GM12892 (cell line): ENCODE data around the gene KREMEN2.

Experiments
- DNase-seq: peaks from one replicate; pipeline ENCODE4 v3.0.0; 2011; ENCODE audit not compliant: insufficient read length
- FAIRE-seq: peaks from 2 replicates; lab custom pipeline; 2011; peaks lifted over from hg19 to GRCh38; lab: Jason Lieb, UNC
- POLR2A ChIP-seq: IDR thresholded peaks from 2 replicates; pipeline ENCODE4 v1.6.1; 2011; ENCODE audit warnings: low read depth, low read length, control low read depth
- POLR2AphosphoS5 ChIP-seq: IDR thresholded peaks from 2 replicates; pipeline ENCODE4 v1.6.1; 2011; ENCODE audit warnings: low read depth, low read length, control low read depth
- TAF1 ChIP-seq: IDR thresholded peaks from 2 replicates; pipeline ENCODE4 v1.6.1; 2011; ENCODE audit warnings: low read depth, mild to moderate bottlenecking, control low read depth, low read length, borderline replicate concordance

KREMEN2 gene

DNA sequence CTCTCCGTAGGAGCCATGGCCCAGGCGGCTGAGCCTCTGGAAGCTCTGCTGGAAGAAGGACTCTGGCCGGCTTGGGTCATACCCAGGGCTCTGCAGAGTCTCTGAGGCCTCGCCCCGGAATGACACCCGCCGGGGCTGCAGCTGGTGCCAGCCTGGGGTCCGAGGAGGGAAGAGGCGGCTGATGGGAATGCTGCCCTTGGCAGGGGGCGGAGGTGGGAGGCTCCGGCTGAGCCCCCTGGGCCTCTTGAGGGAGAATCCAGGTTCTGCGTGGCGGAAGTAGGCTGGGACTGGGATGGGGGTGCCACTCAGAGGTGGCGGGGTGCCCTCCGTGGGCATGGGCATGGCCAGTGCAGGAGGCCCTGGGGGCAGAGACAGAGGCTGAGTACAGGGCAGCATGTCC is 12.6 kb downstream of the KREMEN2 start:
- FAIRE-seq, result no peak
- no peak for TF ChIP-seq TAF1
- TF ChIP-seq POLR2AphosphoS5, result no peak
- no peak for TF ChIP-seq POLR2A
- no peak for DNase-seq

- TF ChIP-seq POLR2A (no peak), POLR2AphosphoS5 (no peak), TAF1 (no peak)
- FAIRE-seq (no peak), DNase-seq (no peak)
These were observed 13.4 kb downstream of the KREMEN2 start for GRCh38 chr16:2977440-2977839.

DNA sequence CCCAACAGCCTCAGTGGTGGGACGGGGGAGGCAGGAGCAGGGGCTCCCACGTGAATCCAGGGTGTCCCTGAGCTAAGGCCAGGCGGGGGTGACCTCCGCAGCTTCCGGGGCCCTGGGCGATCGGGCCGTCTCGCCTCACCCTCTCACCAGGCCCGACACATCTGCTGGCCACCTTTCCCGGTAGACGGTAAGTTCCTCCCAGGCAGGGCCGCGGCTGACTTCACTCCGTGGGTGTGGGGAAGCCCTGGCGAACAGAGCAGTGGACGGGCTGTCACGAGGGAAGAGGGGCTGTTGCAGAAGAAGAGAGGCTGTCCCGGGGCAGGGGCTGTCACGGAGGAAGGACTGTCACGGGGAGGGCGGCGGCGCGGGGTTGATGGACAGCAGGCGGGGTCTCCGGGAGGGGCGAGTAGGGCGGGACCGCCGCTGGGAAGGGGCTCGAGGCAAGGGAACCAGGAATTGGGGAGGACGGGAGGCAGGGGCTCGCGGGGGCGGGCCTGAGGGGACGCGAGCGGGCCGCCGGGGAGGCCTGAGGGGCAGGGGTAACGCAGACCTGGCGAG is 15.7 kb downstream of the KREMEN2 start:
- FAIRE-seq (peak; percentile 81), DNase-seq (no peak)

DNA sequence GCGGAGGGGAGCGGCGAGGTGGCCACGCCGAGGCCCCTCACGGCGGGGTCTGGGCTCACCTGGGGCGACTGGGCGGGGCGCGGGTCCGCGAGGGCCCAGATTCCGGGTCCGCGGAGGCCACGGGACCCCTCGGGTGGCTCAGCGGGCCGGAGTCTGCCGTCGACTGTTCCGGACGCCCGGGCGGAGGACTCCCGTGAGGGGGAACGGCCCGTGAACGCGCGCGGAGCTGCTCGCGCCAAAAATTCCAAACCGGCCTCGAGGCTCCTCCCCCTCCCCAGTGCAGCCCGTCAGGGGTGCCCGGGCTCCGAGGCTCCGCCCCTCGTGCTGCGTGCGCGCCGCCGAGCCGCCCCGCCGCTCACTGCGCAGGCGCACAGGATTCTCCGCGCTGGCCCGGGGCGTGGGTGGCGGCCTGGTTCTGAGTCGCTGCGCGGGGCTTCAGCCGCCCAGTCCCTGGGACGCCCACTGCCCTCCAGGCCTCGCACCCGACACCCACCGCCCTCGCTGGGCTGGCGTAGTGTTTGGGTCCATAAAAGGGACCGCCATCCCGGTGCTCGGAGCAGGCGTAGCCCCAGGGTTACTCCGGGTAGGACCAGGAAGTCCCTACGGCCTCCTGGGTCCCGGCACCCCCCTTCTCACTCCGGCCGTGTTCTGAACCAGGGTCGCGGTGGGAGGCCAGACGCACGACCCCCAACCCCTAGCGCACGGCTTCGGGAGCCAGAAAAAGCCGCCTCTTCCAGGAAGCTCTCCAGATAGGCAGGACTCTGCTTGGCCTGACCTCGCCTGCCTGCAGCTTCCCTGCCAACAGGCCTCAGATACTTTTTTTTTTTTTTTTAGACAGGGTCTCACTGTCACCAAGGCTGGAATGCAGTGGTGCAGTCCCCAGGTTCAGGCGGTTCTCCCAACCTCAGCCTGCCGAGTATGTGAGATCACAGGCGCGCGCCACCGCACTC is 16.4 kb downstream of the KREMEN2 start, which contains the start of gene PKMYT1:
PKMYT1 (minus strand) TSS at position 220 of the 950 bp plus-strand sequence. CDS start 789 bp downstream, outside the sequence.
- FAIRE-seq, result peak; percentile 96

More for the DNA sequence above, 15.7 kb downstream of the KREMEN2 start:
- no peak for TF ChIP-seq POLR2AphosphoS5
- TF ChIP-seq TAF1, result no peak
- TF ChIP-seq POLR2A, result no peak

DNA sequence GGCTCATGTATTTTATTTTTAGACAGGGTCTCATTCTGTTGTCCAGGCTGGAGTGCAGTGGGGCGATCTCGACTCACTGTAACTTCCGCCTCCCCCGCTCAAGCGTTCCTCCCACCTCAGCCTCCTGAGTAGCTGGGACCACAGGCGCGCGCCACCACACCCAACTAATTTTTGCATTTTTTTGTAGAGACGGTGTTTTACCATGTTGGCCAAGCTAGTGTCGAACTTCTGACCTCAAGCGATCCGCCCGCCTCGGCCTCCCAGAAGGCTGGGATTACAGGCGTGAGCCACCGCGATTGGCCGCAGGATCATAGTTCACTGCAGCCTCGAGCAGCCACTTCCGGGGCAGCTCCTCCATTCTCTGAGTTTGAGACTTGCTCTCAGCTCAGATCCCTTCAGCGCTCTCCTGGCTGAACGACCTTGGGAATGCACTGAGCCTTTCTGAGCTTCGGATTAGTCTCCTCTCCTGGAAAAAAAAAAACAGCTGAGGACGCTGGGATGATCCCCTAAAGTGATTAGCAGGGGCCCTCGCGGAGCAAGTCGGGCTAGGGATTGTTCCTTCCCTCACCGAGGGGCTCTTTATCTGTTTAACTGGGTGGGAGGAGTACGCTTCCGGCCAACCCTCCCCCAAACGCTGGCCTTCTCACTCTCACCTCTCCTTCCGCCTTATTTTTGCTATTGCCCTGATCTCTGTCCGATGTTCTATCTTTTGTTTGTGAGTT is 17.3 kb downstream of the KREMEN2 start:
- TF ChIP-seq TAF1, result no peak
- FAIRE-seq, result no peak
- no peak for DNase-seq

More for the DNA sequence above, 16.4 kb downstream of the KREMEN2 start, which contains the start of gene PKMYT1:
- peak; percentile 89; the same call in 1 of the 2 replicates for TF ChIP-seq POLR2A
- peak; percentile 72 for TF ChIP-seq POLR2AphosphoS5
- TF ChIP-seq TAF1, result peak; percentile 47; the same call in 1 of the 2 replicates
- DNase-seq, result peak; percentile 100

GRCh38 chr16:2981899-2982250 is 17.8 kb downstream of the KREMEN2 start:
- no peak for TF ChIP-seq POLR2AphosphoS5
- no peak for TF ChIP-seq TAF1
- no peak for TF ChIP-seq POLR2A
- no peak for FAIRE-seq

GRCh38 chr16:2982402-2982801 is 18.3 kb downstream of the KREMEN2 start:
- no peak for TF ChIP-seq TAF1
- TF ChIP-seq POLR2AphosphoS5, result no peak
- TF ChIP-seq POLR2A, result no peak
- no peak for DNase-seq
- no peak for FAIRE-seq

More at GRCh38 chr16:2981899-2982250, 17.8 kb downstream of the KREMEN2 start:
- no peak for DNase-seq

DNA sequence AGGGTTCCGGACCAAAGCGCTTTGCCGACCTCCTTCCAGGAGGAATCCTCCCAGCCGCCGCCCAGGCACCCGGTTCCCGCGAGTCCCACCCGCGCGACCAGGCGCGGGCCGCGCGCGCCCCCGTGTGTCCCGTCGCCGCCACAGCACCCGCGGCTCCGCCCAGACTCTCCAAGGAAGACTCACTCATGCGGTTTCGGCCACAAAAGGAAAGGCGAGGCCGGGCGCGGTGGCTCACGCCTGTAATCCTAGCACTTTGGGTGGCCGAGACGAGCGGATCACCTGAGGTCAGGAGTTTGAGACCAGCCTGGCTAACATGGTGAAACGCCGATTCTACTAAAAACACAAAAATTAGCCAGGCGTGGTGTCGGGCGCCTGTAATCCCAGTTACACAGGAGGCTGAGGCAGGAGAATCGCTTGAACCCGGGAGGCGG is 19.6 kb downstream of the KREMEN2 start:
- DNase-seq (peak; percentile 89), FAIRE-seq (peak; percentile 69)
- no peak for TF ChIP-seq TAF1
- no peak for TF ChIP-seq POLR2A
- TF ChIP-seq POLR2AphosphoS5, result no peak

- no peak for DNase-seq
- no peak for FAIRE-seq
- TF ChIP-seq POLR2A, result no peak
- no peak for TF ChIP-seq POLR2AphosphoS5
- TF ChIP-seq TAF1, result no peak
These were observed 21.4 kb downstream of the KREMEN2 start for GRCh38 chr16:2985462-2985861.

- no peak for TF ChIP-seq POLR2A
- TF ChIP-seq TAF1, result no peak
- no peak for TF ChIP-seq POLR2AphosphoS5
These were observed 21.8 kb downstream of the KREMEN2 start for GRCh38 chr16:2985893-2986355.

GRCh38 chr16:2986623-2987188 is 22.6 kb downstream of the KREMEN2 start:
- no peak for FAIRE-seq
- no peak for TF ChIP-seq TAF1
- TF ChIP-seq POLR2AphosphoS5, result no peak
- no peak for TF ChIP-seq POLR2A
- no peak for DNase-seq

More at GRCh38 chr16:2985893-2986355, 21.8 kb downstream of the KREMEN2 start:
- DNase-seq (no peak), FAIRE-seq (no peak)

GRCh38 chr16:2987286-2987685 is 23.2 kb downstream of the KREMEN2 start:
- no peak for FAIRE-seq
- no peak for DNase-seq
- TF ChIP-seq POLR2AphosphoS5 (no peak), TAF1 (no peak), POLR2A (no peak)
